Subcutaneous adipose tissue (tissue), 4 donors: ENCODE results near the gene GSK3A. TPM values are rescaled to one million over a fixed set of nuclear protein-coding genes. Genes with fewer than 3 reads are reported as not detected.

Source experiments
- CTCF ChIP-seq: fragments of 450-650 bp; IDR thresholded peaks from one replicate; pipeline ENCODE4 v1.5.1; 2016; ENCODE audit warnings: low read depth, mild to moderate bottlenecking, control low read depth, antibody characterized with exemption, moderate library complexity
- total RNA-seq, 4 donors: library from RNA; depleted of rRNA; stranded (reverse); fragments of >200 nt; gene quantifications; one replicate each; pipeline ENCODE4 v1.1.0, GENCODE V29; 2016

The GSK3A gene
- total RNA-seq, 4 donors from 2014 or later = 16.0 to 22.0 (median 17.1) TPM

GRCh38 chr19:42193706-42194105 lies 48.7 kb downstream of the GSK3A start:
- no peak for TF ChIP-seq CTCF

GRCh38 chr19:42193294-42193693 lies 49.1 kb downstream of the GSK3A start:
- no peak for TF ChIP-seq CTCF

- no peak for TF ChIP-seq CTCF
Observed at GRCh38 chr19:42191855-42192254, 50.5 kb downstream of the GSK3A start.

- no peak for TF ChIP-seq CTCF
Observed at GRCh38 chr19:42191330-42191729, 51.1 kb downstream of the GSK3A start.

GRCh38 chr19:42189133-42189532 lies 53.3 kb downstream of the GSK3A start:
- TF ChIP-seq CTCF = no peak

GRCh38 chr19:42188665-42189064 lies 53.7 kb downstream of the GSK3A start:
- TF ChIP-seq CTCF = no peak

GRCh38 chr19:42185277-42185676 lies 57.1 kb downstream of the GSK3A start:
- no peak for TF ChIP-seq CTCF
